CD14-positive monocyte (primary cell): Measurements from ENCODE around the gene PLVAP. TPM values are rescaled to one million over a fixed set of nuclear protein-coding genes. Genes with fewer than 3 reads are reported as not detected.

Source experiments
- DNase-seq, 3 donors: peaks; one replicate each; pipeline ENCODE4 v3.0.0-alpha.2; 2011 to 2022
- H2AFZ ChIP-seq: 2 replicates; pipeline ENCODE4 v1.6.0; 2012; ENCODE audit warnings: mild to moderate bottlenecking, low read depth, low read length, inconsistent platforms; ENCODE audit not compliant: insufficient read depth, poor library complexity, severe bottlenecking
- H3K27ac ChIP-seq, 2 donors: 1 replicate in 1 of 2; 2 replicates in 1 of 2; pipeline ENCODE4 v1.5.1; 2012 to 2013; ENCODE audit warnings: low read length in 2 of 2, control low read depth in 1 of 2, inconsistent platforms in 1 of 2, low read depth in 1 of 2, mild to moderate bottlenecking in 1 of 2
- H3K27me3 ChIP-seq, 2 donors: one replicate each; pipeline versions ENCODE4 v1.6.0 to v1.6.1; 2011 to 2013; ENCODE audit warnings: low read length in 2 of 2; ENCODE audit not compliant: control insufficient read depth in 2 of 2, insufficient read depth in 2 of 2
- H3K36me3 ChIP-seq, 2 donors: replicated peaks in 1 of 2; 1 replicate in 1 of 2; 2 replicates in 1 of 2; pipeline versions ENCODE4 v1.5.1 to v1.6.1; 2012 to 2013; ENCODE audit warnings: low read length in 2 of 2, control low read depth in 1 of 2, inconsistent platforms in 1 of 2, mild to moderate bottlenecking in 1 of 2; ENCODE audit not compliant: insufficient read depth in 2 of 2, control insufficient read depth in 1 of 2
- H3K4me1 ChIP-seq, 2 donors: 1 replicate in 1 of 2; 2 replicates in 1 of 2; pipeline versions ENCODE4 v1.5.1 to v1.6.1; 2012 to 2013; ENCODE audit warnings: low read length in 2 of 2, control low read depth in 1 of 2, inconsistent platforms in 1 of 2, mild to moderate bottlenecking in 1 of 2, moderate library complexity in 1 of 2; ENCODE audit not compliant: insufficient read depth in 2 of 2, control insufficient read depth in 1 of 2
- H3K4me2 ChIP-seq: replicated peaks from 2 replicates; pipeline ENCODE3; 2012; ENCODE audit warnings: low read length, moderate library complexity, mild to moderate bottlenecking; ENCODE audit not compliant: poor library complexity, severe bottlenecking; ENCODE audit errors: extremely low read depth
- H3K4me3 ChIP-seq, 3 experiments: fragments of 200-600 bp in 1 of 3; sonication (generic) in 1 of 3; replicated peaks in 1 of 3; 1 replicate in 2 of 3; 2 replicates in 1 of 3; pipeline ENCODE4 v1.5.1; 2011 to 2013; ENCODE audit warnings: low read length in 3 of 3, mild to moderate bottlenecking in 3 of 3, control low read depth in 2 of 3, low read depth in 2 of 3, inconsistent platforms in 1 of 3, moderate library complexity in 1 of 3
- H3K79me2 ChIP-seq: 2 replicates; pipeline ENCODE4 v1.6.0; 2012; ENCODE audit warnings: mild to moderate bottlenecking, control low read depth, inconsistent platforms, low read length, moderate library complexity; ENCODE audit not compliant: insufficient read depth
- H3K9ac ChIP-seq: 2 replicates; pipeline ENCODE4 v1.6.0; 2017; ENCODE audit warnings: low read length, mild to moderate bottlenecking; ENCODE audit not compliant: insufficient read depth, poor library complexity, severe bottlenecking
- H3K9me3 ChIP-seq, 2 donors: replicated peaks in 1 of 2; 1 replicate in 1 of 2; 2 replicates in 1 of 2; pipeline versions ENCODE4 v1.5.1 to v1.6.1; 2012 to 2013; ENCODE audit warnings: low read length in 2 of 2, control low read depth in 1 of 2; ENCODE audit not compliant: control insufficient read depth in 1 of 2, insufficient read depth in 1 of 2
- H4K20me1 ChIP-seq: 2 replicates; pipeline ENCODE4 v1.6.0; 2012; ENCODE audit warnings: mild to moderate bottlenecking, low read length, control low read depth, moderate library complexity; ENCODE audit not compliant: insufficient read depth
- H3K27ac Mint-ChIP-seq, 7 donors: one replicate each; pipeline ENCODE4 v1.8.0; 2020; ENCODE audit warnings: mild to moderate bottlenecking in 7 of 7, mixed read lengths in 7 of 7, moderate library complexity in 6 of 7, inconsistent platforms in 2 of 7
- H3K27me3 Mint-ChIP-seq, 3 donors: one replicate each; pipeline ENCODE4 v1.8.0; 2021 to 2022; ENCODE audit warnings: low read depth in 3 of 3, mild to moderate bottlenecking in 3 of 3, mixed read lengths in 3 of 3, moderate library complexity in 3 of 3, inconsistent platforms in 1 of 3
- H3K36me3 Mint-ChIP-seq, 2 donors: one replicate each; pipeline ENCODE4 v1.8.0; 2020; ENCODE audit warnings: mixed read lengths in 2 of 2, inconsistent platforms in 1 of 2, mild to moderate bottlenecking in 1 of 2
- H3K4me1 Mint-ChIP-seq: one replicate; pipeline ENCODE4 v1.8.0; 2020; ENCODE audit warnings: mild to moderate bottlenecking, mixed read lengths
- H3K4me3 Mint-ChIP-seq, 2 donors: one replicate each; pipeline ENCODE4 v1.8.0; 2020; ENCODE audit warnings: mild to moderate bottlenecking in 2 of 2, mixed read lengths in 2 of 2, moderate library complexity in 1 of 2
- H3K9me3 Mint-ChIP-seq, 7 donors: one replicate each; pipeline ENCODE4 v1.8.0; 2020 to 2022; ENCODE audit warnings: mixed read lengths in 7 of 7, mild to moderate bottlenecking in 6 of 7, moderate library complexity in 6 of 7, inconsistent platforms in 2 of 7
- WGBS: methylation state at CpG from one replicate; pipeline ENCODE4 v1.1.5; 2013; ENCODE audit warnings: missing lambda C conversion rate; ENCODE audit not compliant: insufficient coverage; 5-methylcytosine and 5-hydroxymethylcytosine counted together
- intact Hi-C, 2 donors: fragments of 100-400 bp; cut with micrococcal nuclease; formaldehyde crosslinking; loops; one replicate each; pipeline versions ENCODE4 v1.15.0 to v1.15.1; 2023
- polyA plus RNA-seq, 3 donors: library from polyadenylated mRNA; depleted of rRNA in 1 of 3; unstranded in 2 of 3; stranded (reverse) in 1 of 3; fragments of 300-500 nt in 2 of 3; fragments of >200 nt in 1 of 3; fragmentation: Illumina TruSeq in 2 of 3; gene quantifications; 1 replicate in 2 of 3; 2 replicates in 1 of 3; pipeline ENCODE4 v1.2.3, GENCODE V29; 2012 to 2021
- TF ChIP-seq, protein P1 (sequence below): fragments of 200-600 bp; IDR thresholded peaks from one replicate; pipeline ENCODE4 v1.8.0; 2022; ENCODE audit warnings: antibody characterized with exemption, mild to moderate bottlenecking

The PLVAP gene
- polyA plus RNA-seq, 3 donors: 0.08 to 0.81 TPM; not detected in 1

GRCh38 chr19:17340302-17340870 is 36.8 kb downstream of the PLVAP start:
- H4K20me1 ChIP-seq: no peaks in the 10 kb centered on the region
- Mint-ChIP-seq H3K9me3 (no peaks in the 10 kb centered on the region), H3K36me3 (peaks cover 9 to 17% of the 10 kb centered on the region in 2 donors), H3K4me3 (no peak overlapping the region), H3K27ac (peak overlapping the region in 1 of 7 donors; percentile 61), H3K27me3 (peaks cover 0 to 1% (median 0%) of the 10 kb centered on the region in 3 donors), H3K4me1 (peaks cover 21% of the 10 kb centered on the region)
- peaks cover 27 to 37% of the 10 kb centered on the region in 2 donors for H3K4me1 ChIP-seq
- no peak overlapping the region for H3K27ac ChIP-seq
- no peak overlapping the region for H3K4me2 ChIP-seq
- intact Hi-C loops: no loop called here
- WGBS: 88% methylated on average over 21 of the region's 21 CpGs
- no peak for DNase-seq
- H3K27me3 ChIP-seq: no peaks in the 10 kb centered on the region
- H3K36me3 ChIP-seq: peaks cover 4 to 6% of the 10 kb centered on the region in 2 donors
- H2AFZ ChIP-seq: no peak overlapping the region
- no peak overlapping the region for H3K9ac ChIP-seq
- H3K9me3 ChIP-seq: no peaks in the 10 kb centered on the region
- TF ChIP-seq, protein P1, sequence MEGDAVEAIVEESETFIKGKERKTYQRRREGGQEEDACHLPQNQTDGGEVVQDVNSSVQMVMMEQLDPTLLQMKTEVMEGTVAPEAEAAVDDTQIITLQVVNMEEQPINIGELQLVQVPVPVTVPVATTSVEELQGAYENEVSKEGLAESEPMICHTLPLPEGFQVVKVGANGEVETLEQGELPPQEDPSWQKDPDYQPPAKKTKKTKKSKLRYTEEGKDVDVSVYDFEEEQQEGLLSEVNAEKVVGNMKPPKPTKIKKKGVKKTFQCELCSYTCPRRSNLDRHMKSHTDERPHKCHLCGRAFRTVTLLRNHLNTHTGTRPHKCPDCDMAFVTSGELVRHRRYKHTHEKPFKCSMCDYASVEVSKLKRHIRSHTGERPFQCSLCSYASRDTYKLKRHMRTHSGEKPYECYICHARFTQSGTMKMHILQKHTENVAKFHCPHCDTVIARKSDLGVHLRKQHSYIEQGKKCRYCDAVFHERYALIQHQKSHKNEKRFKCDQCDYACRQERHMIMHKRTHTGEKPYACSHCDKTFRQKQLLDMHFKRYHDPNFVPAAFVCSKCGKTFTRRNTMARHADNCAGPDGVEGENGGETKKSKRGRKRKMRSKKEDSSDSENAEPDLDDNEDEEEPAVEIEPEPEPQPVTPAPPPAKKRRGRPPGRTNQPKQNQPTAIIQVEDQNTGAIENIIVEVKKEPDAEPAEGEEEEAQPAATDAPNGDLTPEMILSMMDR: no peak
- no peak overlapping the region for H3K4me3 ChIP-seq
- H3K79me2 ChIP-seq: peaks cover 9% of the 10 kb centered on the region

DNA sequence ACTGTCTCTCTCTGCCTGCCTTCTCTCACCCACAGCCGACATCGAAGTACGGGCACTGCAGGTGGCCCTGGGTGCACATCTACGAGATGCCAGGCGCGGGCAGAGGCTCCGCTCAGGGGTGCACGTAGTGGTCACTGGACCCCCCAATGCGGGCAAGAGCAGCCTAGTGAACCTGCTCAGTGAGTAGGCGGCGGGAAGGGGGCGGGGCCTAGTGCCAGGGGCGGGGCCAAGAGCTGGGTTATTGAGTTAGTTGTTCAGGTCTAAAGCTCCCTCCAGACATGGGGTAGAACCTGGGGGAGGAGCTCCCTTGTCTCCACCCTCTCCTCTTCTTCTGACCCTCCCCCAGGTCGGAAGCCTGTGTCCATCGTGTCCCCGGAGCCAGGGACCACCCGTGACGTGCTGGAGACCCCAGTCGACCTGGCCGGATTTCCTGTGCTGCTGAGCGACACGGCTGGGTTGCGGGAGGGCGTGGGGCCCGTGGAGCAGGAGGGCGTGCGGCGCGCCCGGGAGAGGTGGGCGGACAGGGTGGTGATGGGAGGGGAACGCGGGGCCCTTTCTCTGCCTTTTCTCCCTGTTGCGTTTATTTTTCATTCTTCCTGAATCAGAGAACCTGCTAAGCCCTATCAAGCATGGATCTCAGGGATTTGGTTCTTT is 37.9 kb downstream of the PLVAP start:
- H3K4me3 Mint-ChIP-seq: no peak overlapping the region
- H3K27ac Mint-ChIP-seq: no peak overlapping the region
- peaks cover 9 to 17% of the 10 kb centered on the region in 2 donors for H3K36me3 Mint-ChIP-seq
- TF ChIP-seq, protein P1: no peak
- Histone ChIP-seq H3K79me2 (peaks cover 12% of the 10 kb centered on the region), H3K27me3 (no peaks in the 10 kb centered on the region), H2AFZ (no peak overlapping the region), H3K4me3 (no peak overlapping the region), H3K9ac (no peak overlapping the region), H3K4me1 (peaks cover 33 to 46% of the 10 kb centered on the region in 2 donors), H3K4me2 (no peak overlapping the region), H3K27ac (no peak overlapping the region), H3K36me3 (peaks cover 4 to 6% of the 10 kb centered on the region in 2 donors), H4K20me1 (no peaks in the 10 kb centered on the region), H3K9me3 (no peaks in the 10 kb centered on the region)
- 96% methylated on average over 16 of the region's 34 CpGs for WGBS
- H3K4me1 Mint-ChIP-seq: peaks cover 28% of the 10 kb centered on the region
- intact Hi-C loops: loop anchor here in 1 of 2 donors (5.0 kb wide), 1 partner anchor 37 kb away; the partner anchor contains the start of gene ABHD8
- H3K9me3 Mint-ChIP-seq: no peaks in the 10 kb centered on the region
- H3K27me3 Mint-ChIP-seq: peaks cover 0 to 1% (median 0%) of the 10 kb centered on the region in 3 donors
- DNase-seq: no peak
